GM03348 (cell line): ENCODE measurements around the gene PROKR2.

Experiments used
- DNase-seq: peaks from one replicate; pipeline ENCODE4 v3.0.0; 2012; ENCODE audit warnings: low spot score

Gene PROKR2

DNA sequence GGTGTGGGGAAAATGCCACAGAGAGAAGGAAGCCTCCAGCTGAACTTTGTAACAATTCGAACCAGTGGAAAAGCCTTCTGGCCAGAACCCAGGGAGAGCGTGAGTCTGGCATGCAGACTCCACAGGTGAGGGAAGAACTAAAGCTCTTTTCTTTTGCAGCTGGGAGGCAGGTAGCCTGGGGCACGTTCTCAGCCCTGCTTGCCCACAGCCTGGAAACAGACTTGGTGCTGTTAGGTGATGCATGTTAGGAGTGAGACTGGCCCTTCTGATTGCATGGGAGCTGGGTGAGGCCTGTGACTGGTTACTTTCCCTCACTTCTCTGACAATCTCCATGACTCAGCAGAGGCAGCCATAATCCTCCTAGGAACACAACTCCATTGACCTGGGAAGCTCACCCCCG is 34.2 kb downstream of the PROKR2 start:
- DNase-seq, result no peak

DNA sequence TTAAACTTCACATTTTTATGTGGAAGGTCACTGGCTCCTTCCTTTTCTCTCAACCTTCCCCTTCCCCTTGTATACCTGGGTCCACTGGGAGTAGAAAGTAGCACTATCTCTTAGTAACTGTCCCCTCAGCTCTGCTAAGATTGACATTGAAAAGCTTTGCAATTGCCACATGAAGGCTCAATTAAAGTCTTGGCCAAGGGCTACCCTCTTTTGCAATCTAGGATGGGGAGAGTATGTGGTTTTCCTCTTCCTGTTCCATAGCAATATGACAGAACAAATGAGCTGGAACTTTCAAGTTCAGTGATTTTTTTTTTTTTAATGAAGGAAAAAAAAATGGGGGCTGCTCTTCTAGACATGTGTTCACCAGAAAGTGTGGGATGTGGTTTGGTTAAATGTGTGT is 37.1 kb downstream of the PROKR2 start:
- DNase-seq, result no peak

DNA sequence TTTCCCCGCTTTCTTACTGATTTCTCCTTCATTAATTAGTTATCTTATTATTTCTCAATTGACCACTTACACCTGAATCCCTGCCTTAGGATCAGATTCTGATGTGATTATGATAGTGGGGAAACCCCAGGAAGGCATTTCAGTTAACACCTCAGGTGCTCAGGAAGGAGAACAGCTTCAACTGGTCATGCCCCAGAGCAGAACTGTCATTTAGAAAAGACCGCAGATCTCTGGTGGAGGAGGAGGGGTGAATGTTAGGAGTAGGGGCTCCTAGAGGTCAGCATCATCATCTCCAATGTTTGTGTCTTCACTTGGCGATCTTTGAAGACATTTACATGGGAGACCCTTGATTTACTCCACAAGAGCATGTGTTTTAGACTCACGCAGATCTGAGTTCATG is 44.5 kb downstream of the PROKR2 start:
- DNase-seq, result no peak

DNA sequence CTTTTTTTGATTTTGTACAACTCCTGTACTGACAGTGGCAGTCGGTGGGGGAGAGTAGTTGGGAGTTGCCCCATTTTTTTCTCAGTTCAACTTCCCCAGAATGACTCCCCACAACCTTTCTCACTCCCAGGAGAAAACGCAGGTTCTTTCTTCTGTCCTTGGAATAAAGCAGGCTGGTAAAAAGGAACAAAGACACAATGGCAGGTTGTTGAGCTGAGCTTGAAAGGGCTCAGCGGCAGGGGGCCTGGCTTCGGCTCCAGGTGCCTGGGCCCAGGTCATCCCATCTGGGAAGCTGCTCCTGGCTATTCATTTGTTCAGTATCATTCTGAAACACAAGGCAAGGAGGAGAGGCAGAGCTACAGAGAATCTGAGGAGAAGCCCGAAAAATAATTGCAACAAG is 46.2 kb downstream of the PROKR2 start:
- no peak for DNase-seq

- DNase-seq, result no peak
Observed at GRCh38 chr20:5268449-5268848, 48.3 kb downstream of the PROKR2 start.

DNA sequence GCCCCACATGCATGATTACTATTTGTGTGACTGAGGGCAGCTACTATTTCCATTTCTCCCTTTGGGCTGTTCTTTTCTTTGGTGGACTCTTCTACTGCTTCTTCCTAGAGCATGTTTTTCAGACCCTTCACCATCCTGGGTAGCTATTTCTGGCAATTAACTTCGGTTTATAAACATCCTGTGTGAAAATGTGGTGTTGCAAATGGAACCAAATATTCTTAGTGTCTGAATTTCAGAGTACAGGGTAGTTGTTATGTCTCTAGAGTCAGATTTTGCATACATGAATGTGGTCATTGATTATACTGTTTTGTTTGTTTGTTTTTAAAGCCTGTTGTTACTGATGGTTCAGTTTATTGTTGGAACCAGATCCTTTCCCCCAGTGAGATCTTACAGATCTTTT is 49.7 kb downstream of the PROKR2 start:
- DNase-seq, result no peak
